Pericardium fibroblast (primary cell): Measurements from ENCODE around the gene RALBP1. TPM values are rescaled to one million over a fixed set of nuclear protein-coding genes. Genes with fewer than 3 reads are reported as not detected.

Experiments used
- total RNA-seq: library from RNA; depleted of rRNA; stranded (reverse); fragments of >200 nt; gene quantifications from 2 replicates; pipeline ENCODE4 v1.2.3, GENCODE V29; 2015

The RALBP1 gene
- total RNA-seq, result 45.6 and 60.9 TPM in 2 replicates

GRCh38 chr18:9474983-9475642 is at the start of gene RALBP1:
TSS of gene RALBP1 (plus strand) at chr18:9475513. CDS start at chr18:9513046, 37,533 bp downstream.

Other genes starting within 250 kb of the RALBP1 start
- 53.6 and 70.0 TPM in 2 replicates for gene TWSG1, start 140.7 kb upstream of the RALBP1 start, total RNA-seq
- 46.6 and 71.3 TPM in 2 replicates for gene PPP4R1, start 139.0 kb downstream of the RALBP1 start, total RNA-seq
- gene RAB31, start 232.8 kb downstream of the RALBP1 start, total RNA-seq, result 49.5 and 74.7 TPM in 2 replicates